H1 (cell line): ENCODE measurements around the gene SNX24. TPM values are rescaled to one million over a fixed set of nuclear protein-coding genes. Genes with fewer than 3 reads are reported as not detected.

Experiments used
- CTCF ChIA-PET: fragments of 300-600 bp; sonication (Branson Sonifier 250); formaldehyde crosslinking; loops from one replicate; lab custom pipeline; 2021; ENCODE audit not compliant: partially characterized antibody; lab: Charles Lee
- POLR2A ChIA-PET: fragments of 300-600 bp; sonication (Branson Sonifier 250); formaldehyde crosslinking; loops from one replicate; lab custom pipeline; 2021; ENCODE audit warnings: inconsistent platforms; ENCODE audit not compliant: partially characterized antibody; lab: Charles Lee
- DNase-seq, 2 experiments: peaks; one replicate each; pipeline versions ENCODE4 v3.0.0 to v3.0.0-alpha.2; 2010 to 2022; ENCODE audit warnings: low spot score in 2 of 2, low read depth in 1 of 2, mixed read lengths in 1 of 2
- FAIRE-seq: peaks from 2 replicates; lab custom pipeline; 2011; peaks lifted over from hg19 to GRCh38; lab: Jason Lieb, UNC
- H2AFZ ChIP-seq: 2 replicates; pipeline ENCODE4 v1.8.1; 2012; ENCODE audit warnings: low read length, inconsistent platforms
- H2AK5ac ChIP-seq: 2 replicates; pipeline ENCODE4 v1.6.1; 2013; ENCODE audit warnings: low read depth, low read length
- H2BK120ac ChIP-seq: replicated peaks from 2 replicates; pipeline ENCODE3; 2013; ENCODE audit warnings: low read depth, low read length, inconsistent platforms
- H2BK12ac ChIP-seq: 2 replicates; pipeline ENCODE4 v1.6.1; 2013; ENCODE audit warnings: low read depth, low read length
- H2BK15ac ChIP-seq: 2 replicates; pipeline ENCODE4 v1.6.1; 2013; ENCODE audit warnings: low read length
- H2BK20ac ChIP-seq: 2 replicates; pipeline ENCODE4 v1.6.1; 2013; ENCODE audit warnings: low read length
- H2BK5ac ChIP-seq: 2 replicates; pipeline ENCODE4 v1.6.1; 2013; ENCODE audit warnings: low read depth, low read length
- H3K14ac ChIP-seq: 2 replicates; pipeline ENCODE4 v1.6.1; 2013; ENCODE audit warnings: inconsistent platforms; ENCODE audit not compliant: insufficient read length
- H3K18ac ChIP-seq: 2 replicates; pipeline ENCODE4 v1.6.1; 2013; ENCODE audit warnings: low read length; ENCODE audit errors: extremely low read depth
- H3K23ac ChIP-seq: 2 replicates; pipeline ENCODE4 v1.6.1; 2013; ENCODE audit warnings: inconsistent platforms; ENCODE audit not compliant: insufficient read length
- H3K23me2 ChIP-seq: 2 replicates; pipeline ENCODE4 v1.6.1; 2013; ENCODE audit warnings: low read depth, low read length
- H3K27ac ChIP-seq: 2 replicates; pipeline ENCODE4 v1.6.1; 2011; ENCODE audit warnings: low read depth, low read length, inconsistent platforms
- H3K27me3 ChIP-seq, 4 experiments: replicated peaks in 1 of 4; 1 replicate in 1 of 4; 2 replicates in 3 of 4; pipeline versions ENCODE4 v1.6.1 to v1.8.1; 2011 to 2013; ENCODE audit warnings: low read length in 3 of 4, mild to moderate bottlenecking in 3 of 4, inconsistent platforms in 2 of 4, mixed read lengths in 2 of 4, moderate library complexity in 1 of 4; ENCODE audit not compliant: control insufficient read depth in 3 of 4, insufficient read depth in 3 of 4; ENCODE audit errors: extremely low read depth in 1 of 4
- H3K36me3 ChIP-seq, 4 experiments: 2 replicates each; pipeline versions ENCODE4 v1.6.1 to v1.8.1; 2011 to 2013; ENCODE audit warnings: mild to moderate bottlenecking in 4 of 4, low read length in 3 of 4, moderate library complexity in 2 of 4, control low read depth in 1 of 4, inconsistent platforms in 1 of 4; ENCODE audit not compliant: insufficient read depth in 4 of 4, control insufficient read depth in 2 of 4
- H3K4ac ChIP-seq: replicated peaks from 2 replicates; pipeline ENCODE3; 2013; ENCODE audit warnings: low read length, low read depth, mixed read lengths, inconsistent platforms; ENCODE audit not compliant: insufficient read length
- H3K4me1 ChIP-seq, 4 experiments: replicated peaks in 1 of 4; 1 replicate in 1 of 4; 2 replicates in 3 of 4; pipeline versions ENCODE4 v1.6.1 to v1.8.1; 2011 to 2013; ENCODE audit warnings: low read length in 3 of 4, inconsistent platforms in 2 of 4, mixed read lengths in 1 of 4; ENCODE audit not compliant: insufficient read depth in 4 of 4, control insufficient read depth in 3 of 4
- H3K4me2 ChIP-seq, 2 experiments: 2 replicates each; pipeline versions ENCODE4 v1.6.1 to v1.8.1; 2011 to 2013; ENCODE audit warnings: low read depth in 2 of 2, low read length in 2 of 2, control low read depth in 1 of 2, inconsistent platforms in 1 of 2, mild to moderate bottlenecking in 1 of 2; ENCODE audit not compliant: insufficient read depth in 1 of 2
- H3K4me3 ChIP-seq, 4 experiments: fragments of 200-600, 300-600 bp in 1 of 4; sonication (generic), shearing (Covaris generic), sonication (Bioruptor Twin) in 1 of 4; 2 replicates each; pipeline versions ENCODE4 v1.5.1 to v1.8.1; 2011 to 2016; ENCODE audit warnings: low read length in 4 of 4, low read depth in 3 of 4, control low read depth in 2 of 4, inconsistent platforms in 2 of 4, mild to moderate bottlenecking in 2 of 4, mixed read lengths in 1 of 4, moderate library complexity in 1 of 4; ENCODE audit not compliant: insufficient read depth in 2 of 4; ENCODE audit errors: extremely low read depth in 1 of 4
- H3K56ac ChIP-seq: replicated peaks from 2 replicates; pipeline ENCODE3; 2013; ENCODE audit warnings: low read depth, mild to moderate bottlenecking, mixed read lengths, low read length, inconsistent platforms; ENCODE audit not compliant: insufficient read length
- H3K79me1 ChIP-seq: 2 replicates; pipeline ENCODE4 v1.6.1; 2013; ENCODE audit warnings: low read depth, low read length, control low read depth
- H3K79me2 ChIP-seq, 2 experiments: 2 replicates each; pipeline versions ENCODE4 v1.6.1 to v1.8.1; 2012 to 2013; ENCODE audit warnings: low read length in 2 of 2, mild to moderate bottlenecking in 2 of 2, inconsistent platforms in 1 of 2; ENCODE audit not compliant: insufficient read depth in 2 of 2, control insufficient read depth in 1 of 2
- H3K9ac ChIP-seq, 4 experiments: replicated peaks in 1 of 4; 1 replicate in 1 of 4; 2 replicates in 3 of 4; pipeline versions ENCODE4 v1.6.1 to v1.8.1; 2011 to 2013; ENCODE audit warnings: low read depth in 3 of 4, low read length in 3 of 4, control low read depth in 2 of 4, mild to moderate bottlenecking in 2 of 4, moderate library complexity in 2 of 4, inconsistent platforms in 1 of 4; ENCODE audit errors: extremely low read depth in 1 of 4
- H3K9me3 ChIP-seq, 2 experiments: 2 replicates each; pipeline versions ENCODE4 v1.6.1 to v1.8.1; 2012 to 2013; ENCODE audit warnings: mild to moderate bottlenecking in 2 of 2, moderate library complexity in 2 of 2, control low read depth in 1 of 2, inconsistent platforms in 1 of 2, low read depth in 1 of 2, low read length in 1 of 2, mixed read lengths in 1 of 2; ENCODE audit not compliant: insufficient read depth in 2 of 2
- H4K20me1 ChIP-seq, 2 experiments: replicated peaks in 1 of 2; 2 replicates each; pipeline versions ENCODE3 to v1.8.1; 2011 to 2013; ENCODE audit warnings: inconsistent platforms in 2 of 2, low read length in 2 of 2, mild to moderate bottlenecking in 1 of 2; ENCODE audit not compliant: insufficient read depth in 2 of 2, control insufficient read depth in 1 of 2
- H4K5ac ChIP-seq: 2 replicates; pipeline ENCODE4 v1.6.1; 2013; ENCODE audit warnings: low read length, low read depth, mixed read lengths, inconsistent platforms; ENCODE audit not compliant: insufficient read length
- H4K8ac ChIP-seq: 2 replicates; pipeline ENCODE4 v1.8.0; 2013; ENCODE audit warnings: mild to moderate bottlenecking, moderate library complexity, low read length, inconsistent platforms; ENCODE audit not compliant: insufficient read depth; ENCODE audit errors: extremely low read depth
- H4K91ac ChIP-seq: replicated peaks from 2 replicates; pipeline ENCODE3; 2013; ENCODE audit warnings: low read length, mixed read lengths, inconsistent platforms; ENCODE audit not compliant: insufficient read length
- KDM1A ChIP-seq: fragments of 200-600, 300-600 bp; sonication (generic); IDR thresholded peaks from 2 replicates; pipeline ENCODE4 v1.7.1; 2016; ENCODE audit warnings: mild to moderate bottlenecking, low read length, borderline replicate concordance
- TCF12 ChIP-seq: IDR thresholded peaks from 2 replicates; pipeline ENCODE4 v1.6.1; 2011; ENCODE audit warnings: low read depth, mild to moderate bottlenecking, low read length
- WGBS, 2 experiments: shearing (Covaris generic) in 1 of 2; methylation state at CpG; one replicate each; pipeline versions ENCODE4 v1.1.6 to v1.1.7; 2013 to 2015; ENCODE audit warnings: low lambda C conversion rate in 2 of 2, mixed read lengths in 2 of 2, inconsistent platforms in 1 of 2, low coverage in 1 of 2, missing lambda C conversion rate in 1 of 2; ENCODE audit not compliant: insufficient replicate concordance in 2 of 2, insufficient coverage in 1 of 2, insufficient read length in 1 of 2; ENCODE audit errors: extremely low coverage in 1 of 2, missing lambda C conversion rate in 1 of 2; 5-methylcytosine and 5-hydroxymethylcytosine counted together
- polyA plus RNA-seq, 7 experiments: library from polyadenylated mRNA; depleted of rRNA in 3 of 7; stranded (reverse) in 5 of 7; unstranded in 2 of 7; fragments of >200 nt in 5 of 7; fragments of 200-250 nt in 2 of 7; gene quantifications; 1 replicate in 5 of 7; 2 replicates in 1 of 7; 4 replicates in 1 of 7; pipeline versions ENCODE4 v1.2.1 to v1.2.3, GENCODE V29; 2011 to 2013; ENCODE audit warnings: missing spikeins in 2 of 7, mixed read lengths in 2 of 7
- total RNA-seq: library from RNA; stranded (reverse); fragmentation: NEBNext Ultra II Directional; extraction: Animal tissue kit (Norgen Biotek cat#: 25700); gene quantifications from 2 replicates; pipeline ENCODE4 v1.2.1, GENCODE V29; 2021

SNX24 gene
- total and polyA plus RNA-seq, 2 of the 8 experiments (the other 6 are each of a cell fraction or from before 2014, with no cell fraction given): 7.3 to 14.3 TPM

- Histone ChIP-seq H3K18ac (no peak overlapping the region), H2BK15ac (no peak overlapping the region), H3K23ac (no peak overlapping the region), H3K4ac (no peak overlapping the region), H3K27me3 (no peaks in the 10 kb centered on the region), H3K36me3 (no peaks in the 10 kb centered on the region), H3K79me2 (no peaks in the 10 kb centered on the region)
- CTCF ChIA-PET: interaction anchor here (1.0 to 1.1 kb wide), 2 partner anchors 12 to 14 kb away, joined by 3 read pairs; no protein-coding TSS in a partner anchor
- TF ChIP-seq KDM1A (peak; percentile 12; the same call in 1 of the 2 replicates), TCF12 (no peak)
- TF ChIP-seq, all 59 proteins: peak for 1
- H2AFZ ChIP-seq: no peak overlapping the region
- no peaks in the 10 kb centered on the region for H3K9me3 ChIP-seq
- no peak overlapping the region for H4K8ac ChIP-seq
- no peak overlapping the region for H2BK5ac ChIP-seq
- H3K27ac ChIP-seq: no peak overlapping the region
- H3K4me1 ChIP-seq: peaks cover 0 to 9% (median 5%) of the 10 kb centered on the region in 4 experiments; a peak in 3 of 7 replicates
- no peak overlapping the region for H3K9ac ChIP-seq
- no peak overlapping the region for H3K4me3 ChIP-seq
- no peak overlapping the region for H2BK12ac ChIP-seq
- H4K20me1 ChIP-seq: no peaks in the 10 kb centered on the region
- H2BK120ac ChIP-seq: no peak overlapping the region
- H2BK20ac ChIP-seq: no peak overlapping the region
- no peak overlapping the region for H2AK5ac ChIP-seq
- no peak overlapping the region for H3K56ac ChIP-seq
- H4K91ac ChIP-seq: peak overlapping the region; percentile 88
- no peak overlapping the region for H3K14ac ChIP-seq
- H3K23me2 ChIP-seq: no peaks in the 10 kb centered on the region
- WGBS, 2 experiments: 87% methylated on average over 1 of the region's 1 CpG; no CpG with 5 or more reads in 1 of the 2 experiments
- no peaks in the 10 kb centered on the region for H3K79me1 ChIP-seq
- H3K4me2 ChIP-seq: no peak overlapping the region
- no peak for DNase-seq
- H4K5ac ChIP-seq: no peak overlapping the region
- FAIRE-seq: no peak
- POLR2A ChIA-PET: interaction anchor here (0.6 to 0.7 kb wide), 3 partner anchors 151 to 494 kb away, joined by 3 read pairs; partner anchors contain the start of gene CEP120
These were observed 83.6 kb downstream of the SNX24 start for GRCh38 chr5:122929001-122929400.
